Measurements from ENCODE around the gene OPTC.

The OPTC gene

DNA sequence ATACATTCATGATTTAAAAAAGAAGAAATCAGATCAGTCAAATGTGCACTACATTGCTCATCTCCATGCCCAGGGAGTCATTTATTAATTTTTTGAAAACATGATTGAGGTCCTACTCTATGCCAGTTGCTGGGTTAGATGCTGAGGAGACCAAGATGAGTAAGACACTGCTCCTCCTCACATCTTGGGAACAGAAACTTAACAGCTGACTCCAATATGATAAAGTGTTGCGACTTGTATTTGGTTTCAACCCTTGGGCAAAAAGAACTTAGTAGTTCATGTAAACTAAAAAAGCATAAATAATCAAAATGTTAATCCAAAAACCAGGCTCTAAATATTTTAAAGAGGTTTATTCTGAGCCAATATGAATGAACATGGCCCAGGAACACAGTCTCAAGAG lies 56.9 kb downstream of the OPTC start:
- Histone ChIP-seq H3K4me1 (ENCODE audit: insufficient read depth, low read length, poor library complexity, severe bottlenecking) (peaks cover 7% of the 10 kb centered on the region), H3K4me3 (ENCODE audit: low read length, poor library complexity, severe bottlenecking) (no peak overlapping the region), H3K27me3 (ENCODE audit: insufficient read depth, low read length, poor library complexity, severe bottlenecking) (no peaks in the 10 kb centered on the region), H3K79me2 (ENCODE audit: insufficient read depth, low read length) (no peaks in the 10 kb centered on the region), H3K36me3 (ENCODE audit: insufficient read depth, low read length) (no peaks in the 10 kb centered on the region), H4K20me1 (ENCODE audit: insufficient read depth, low read length, poor library complexity, severe bottlenecking) (no peaks in the 10 kb centered on the region), H3K9me3 (ENCODE audit: insufficient read depth, low read depth, low read length) (no peaks in the 10 kb centered on the region), H3K4me2 (ENCODE audit: low read depth, low read length, poor library complexity, severe bottlenecking) (no peak overlapping the region), H3F3A (ENCODE audit: low read depth) (no peaks in the 10 kb centered on the region), H2AFZ (ENCODE audit: low read length) (no peak overlapping the region), H3K9ac (ENCODE audit: low read depth, low read length, poor library complexity, severe bottlenecking) (no peak overlapping the region), H3K9me2 (replicated peaks; ENCODE audit: low read depth, low read length) (no peaks in the 10 kb centered on the region)
- no peak for TF ChIP-seq EZH2phosphoT487 (IDR thresholded peaks at IDR 0.05; ENCODE audit: borderline replicate concordance)
- TF ChIP-seq, protein P1, sequence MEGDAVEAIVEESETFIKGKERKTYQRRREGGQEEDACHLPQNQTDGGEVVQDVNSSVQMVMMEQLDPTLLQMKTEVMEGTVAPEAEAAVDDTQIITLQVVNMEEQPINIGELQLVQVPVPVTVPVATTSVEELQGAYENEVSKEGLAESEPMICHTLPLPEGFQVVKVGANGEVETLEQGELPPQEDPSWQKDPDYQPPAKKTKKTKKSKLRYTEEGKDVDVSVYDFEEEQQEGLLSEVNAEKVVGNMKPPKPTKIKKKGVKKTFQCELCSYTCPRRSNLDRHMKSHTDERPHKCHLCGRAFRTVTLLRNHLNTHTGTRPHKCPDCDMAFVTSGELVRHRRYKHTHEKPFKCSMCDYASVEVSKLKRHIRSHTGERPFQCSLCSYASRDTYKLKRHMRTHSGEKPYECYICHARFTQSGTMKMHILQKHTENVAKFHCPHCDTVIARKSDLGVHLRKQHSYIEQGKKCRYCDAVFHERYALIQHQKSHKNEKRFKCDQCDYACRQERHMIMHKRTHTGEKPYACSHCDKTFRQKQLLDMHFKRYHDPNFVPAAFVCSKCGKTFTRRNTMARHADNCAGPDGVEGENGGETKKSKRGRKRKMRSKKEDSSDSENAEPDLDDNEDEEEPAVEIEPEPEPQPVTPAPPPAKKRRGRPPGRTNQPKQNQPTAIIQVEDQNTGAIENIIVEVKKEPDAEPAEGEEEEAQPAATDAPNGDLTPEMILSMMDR (conservative IDR thresholded peaks at IDR 0.05; ENCODE audit: low read length) = no peak

DNA sequence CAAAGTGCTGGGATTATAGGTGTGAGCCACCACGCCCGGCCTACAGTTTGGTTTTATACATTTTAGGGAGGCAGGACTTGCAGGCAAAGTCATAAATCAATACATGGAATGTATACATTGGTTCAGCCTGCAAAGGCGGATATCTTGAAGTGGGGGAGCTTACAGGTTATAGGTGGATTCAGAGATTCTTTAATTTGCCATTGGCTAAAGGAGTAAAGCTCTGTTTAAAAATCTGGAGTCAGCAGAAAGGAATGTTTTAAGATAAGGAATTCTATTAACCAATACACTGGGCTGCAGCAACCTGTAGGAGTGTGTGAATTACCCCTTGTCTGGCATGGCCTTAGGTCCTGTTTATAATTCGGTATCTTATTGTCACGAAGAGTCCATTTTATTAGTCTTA lies 57.6 kb downstream of the OPTC start:
- Histone ChIP-seq H3K4me2 (ENCODE audit: low read depth, low read length, poor library complexity, severe bottlenecking) (no peak overlapping the region), H3K27me3 (ENCODE audit: insufficient read depth, low read length, poor library complexity, severe bottlenecking) (no peaks in the 10 kb centered on the region), H3K9me3 (ENCODE audit: insufficient read depth, low read depth, low read length) (no peaks in the 10 kb centered on the region)

DNA sequence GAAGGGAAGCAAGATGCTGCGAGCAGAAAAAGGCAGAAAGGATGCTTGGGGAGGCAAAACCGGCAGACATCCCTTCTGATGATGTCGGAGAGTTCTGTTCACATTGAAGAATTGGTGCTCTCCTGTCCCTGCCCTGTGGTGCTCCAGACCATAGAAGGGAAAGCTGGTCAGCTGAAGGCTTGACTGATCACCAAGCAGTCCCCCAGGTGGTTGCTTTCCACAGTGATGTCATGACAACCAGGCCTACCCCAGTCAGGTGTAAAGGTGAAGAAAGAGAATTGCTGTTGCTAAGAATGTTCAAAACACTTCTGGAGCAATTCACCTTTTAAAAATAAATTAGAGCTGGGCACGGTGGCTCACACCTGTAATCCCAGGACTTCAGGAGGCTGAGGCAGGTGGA lies 59.5 kb downstream of the OPTC start:
- H3K4me2 ChIP-seq (ENCODE audit: low read depth, low read length, poor library complexity, severe bottlenecking) = no peak overlapping the region
- H3K4me1 ChIP-seq (ENCODE audit: insufficient read depth, low read length, poor library complexity, severe bottlenecking) = no peaks in the 10 kb centered on the region
- H2AFZ ChIP-seq (ENCODE audit: low read length) = no peak overlapping the region

More for the DNA sequence above, 57.6 kb downstream of the OPTC start:
- Histone ChIP-seq H3K4me3 (ENCODE audit: low read length, poor library complexity, severe bottlenecking) (no peak overlapping the region), H4K20me1 (ENCODE audit: insufficient read depth, low read length, poor library complexity, severe bottlenecking) (no peaks in the 10 kb centered on the region), H3F3A (ENCODE audit: low read depth) (no peaks in the 10 kb centered on the region), H3K9me2 (replicated peaks; ENCODE audit: low read depth, low read length) (no peaks in the 10 kb centered on the region), H3K4me1 (ENCODE audit: insufficient read depth, low read length, poor library complexity, severe bottlenecking) (peaks cover under 1% of the 10 kb centered on the region), H3K79me2 (ENCODE audit: insufficient read depth, low read length) (no peaks in the 10 kb centered on the region), H3K9ac (ENCODE audit: low read depth, low read length, poor library complexity, severe bottlenecking) (no peak overlapping the region), H3K36me3 (ENCODE audit: insufficient read depth, low read length) (no peaks in the 10 kb centered on the region), H2AFZ (ENCODE audit: low read length) (no peak overlapping the region)
- TF ChIP-seq EZH2phosphoT487 (IDR thresholded peaks at IDR 0.05; ENCODE audit: borderline replicate concordance) = no peak
- TF ChIP-seq, protein P1 (conservative IDR thresholded peaks at IDR 0.05; ENCODE audit: low read length) = no peak

More for the DNA sequence above, 59.5 kb downstream of the OPTC start:
- Histone ChIP-seq H3K36me3 (ENCODE audit: insufficient read depth, low read length) (no peaks in the 10 kb centered on the region), H3K9ac (ENCODE audit: low read depth, low read length, poor library complexity, severe bottlenecking) (no peak overlapping the region), H3K9me3 (ENCODE audit: insufficient read depth, low read depth, low read length) (no peaks in the 10 kb centered on the region), H3F3A (ENCODE audit: low read depth) (no peaks in the 10 kb centered on the region), H3K79me2 (ENCODE audit: insufficient read depth, low read length) (no peaks in the 10 kb centered on the region), H3K27me3 (ENCODE audit: insufficient read depth, low read length, poor library complexity, severe bottlenecking) (no peaks in the 10 kb centered on the region), H4K20me1 (ENCODE audit: insufficient read depth, low read length, poor library complexity, severe bottlenecking) (no peaks in the 10 kb centered on the region), H3K4me3 (ENCODE audit: low read length, poor library complexity, severe bottlenecking) (no peak overlapping the region), H3K9me2 (replicated peaks; ENCODE audit: low read depth, low read length) (no peaks in the 10 kb centered on the region)
- no peak for TF ChIP-seq EZH2phosphoT487 (IDR thresholded peaks at IDR 0.05; ENCODE audit: borderline replicate concordance)
- TF ChIP-seq, protein P1 (conservative IDR thresholded peaks at IDR 0.05; ENCODE audit: low read length) = no peak
